Right kidney (tissue), 1 donor: ENCODE data around the gene PSME3.
"Not testable (repeated sequence)": the region's sequence is repeated elsewhere in the genome, so short reads cannot be mapped to it uniquely, and the experiment has no call there.

ENCODE experiments used
- DNase-seq: peaks from one replicate; pipeline ENCODE4 v3.0.0-alpha.2; 2016

Gene PSME3

GRCh38 chr17:42849451-42850181, 16.4 kb downstream of the PSME3 start:
- no peak for DNase-seq

GRCh38 chr17:42850954-42851353, 17.8 kb downstream of the PSME3 start, which contains the start of gene AOC3:
Gene AOC3, plus strand, starts transcription at chr17:42851199. Its CDS starts 145 bp downstream, at chr17:42851344.
- DNase-seq = no peak

GRCh38 chr17:42851371-42852240, 18.4 kb downstream of the PSME3 start:
- DNase-seq = not testable (repeated sequence)

GRCh38 chr17:42852351-42852750, 19.2 kb downstream of the PSME3 start:
- no peak for DNase-seq

- DNase-seq = no peak
These were observed 19.8 kb downstream of the PSME3 start for GRCh38 chr17:42853004-42853403.

- DNase-seq = no peak
These were observed 20.4 kb downstream of the PSME3 start for GRCh38 chr17:42853597-42853967.

- no peak for DNase-seq
These were observed 21.0 kb downstream of the PSME3 start for GRCh38 chr17:42853968-42854790.

GRCh38 chr17:42855048-42855596, 21.9 kb downstream of the PSME3 start:
- DNase-seq = no peak

GRCh38 chr17:42856093-42856492, 22.9 kb downstream of the PSME3 start:
- DNase-seq = not testable (repeated sequence)

- not testable (repeated sequence) for DNase-seq
These were observed 23.3 kb downstream of the PSME3 start for GRCh38 chr17:42856516-42856915.

GRCh38 chr17:42857389-42857788, 24.2 kb downstream of the PSME3 start:
- DNase-seq = no peak

- DNase-seq = no peak
These were observed 32.5 kb downstream of the PSME3 start for GRCh38 chr17:42865638-42866094.

- DNase-seq = no peak
These were observed 33.0 kb downstream of the PSME3 start for GRCh38 chr17:42866216-42866615.

- no peak for DNase-seq
These were observed 33.7 kb downstream of the PSME3 start for GRCh38 chr17:42866631-42867575.

- not testable (repeated sequence) for DNase-seq
These were observed 34.6 kb downstream of the PSME3 start for GRCh38 chr17:42867694-42868261.

- no peak for DNase-seq
These were observed 35.1 kb downstream of the PSME3 start for GRCh38 chr17:42868338-42868737.

GRCh38 chr17:42871647-42872046, 38.5 kb downstream of the PSME3 start:
- no peak for DNase-seq

- DNase-seq = no peak
These were observed 39.2 kb downstream of the PSME3 start for GRCh38 chr17:42872251-42872965.

- DNase-seq = no peak
These were observed 40.1 kb downstream of the PSME3 start for GRCh38 chr17:42873315-42873714.
